ENCODE data around the gene GPC3. TPM values are rescaled to one million over a fixed set of nuclear protein-coding genes. Genes with fewer than 3 reads are reported as not detected.

The GPC3 gene
- polyA plus RNA-seq, 1 of the 3 experiments (the other 2 are of a cell fraction): 1.4 TPM

- CTCF ChIA-PET: interaction anchor here (1.5 kb wide), 1 partner anchor 13 kb away, joined by 4 read pairs; no protein-coding TSS in a partner anchor
- 27% methylated on average over 4 of the region's 7 CpGs for WGBS (ENCODE audit: low lambda C conversion rate)
- H3K9me2 ChIP-seq: no peaks in the 10 kb centered on the region
These were observed 461.9 kb downstream of the GPC3 start for GRCh38 chrX:133523526-133523925.

More at GRCh38 chrX:133523526-133523925, 461.9 kb downstream of the GPC3 start:
- Histone ChIP-seq H2AFZ (ENCODE audit: low read depth) (no peak overlapping the region), H3K4me3 (ENCODE audit: low read depth in 2 of 2, low read length in 1 of 2) (no peak overlapping the region), H3K79me2 (ENCODE audit: insufficient read depth) (no peaks in the 10 kb centered on the region), H3K27ac (ENCODE audit: low read depth in 2 of 2, low read length in 1 of 2) (no peak overlapping the region), H3K4me2 (no peak overlapping the region), H3K4me1 (ENCODE audit: control insufficient read depth in 1 of 2, insufficient read depth in 2 of 2, low read depth in 1 of 2, low read length in 1 of 2) (no peaks in the 10 kb centered on the region), H3K9me3 (no peaks in the 10 kb centered on the region), H3K36me3 (replicated peaks in 1 of 2; ENCODE audit: control insufficient read depth in 1 of 2, insufficient read depth in 2 of 2, low read length in 1 of 2) (no peaks in the 10 kb centered on the region), H3K9ac (no peak overlapping the region), H4K20me1 (ENCODE audit: insufficient read depth) (no peaks in the 10 kb centered on the region), H3F3A (replicated peaks; ENCODE audit: insufficient read depth) (no peaks in the 10 kb centered on the region), H3K27me3 (ENCODE audit: insufficient read depth) (no peaks in the 10 kb centered on the region)
- DNase-seq: no peak
- TF ChIP-seq ZBTB33 (IDR thresholded peaks at IDR 0.05; ENCODE audit: borderline replicate concordance, low read depth) (no peak), USF1 (IDR thresholded peaks at IDR 0.05; ENCODE audit: borderline replicate concordance, low read depth) (no peak), GATA2 (CRISPR knock-in tag; IDR thresholded peaks at IDR 0.05) (no peak), SMC3 (IDR thresholded peaks at IDR 0.05; ENCODE audit: low read depth, low read length) (no peak), PBX3 (IDR thresholded peaks at IDR 0.05) (no peak), TAF1 (IDR thresholded peaks at IDR 0.05; ENCODE audit: borderline replicate concordance, low read depth, low read length) (no peak), CTCF (IDR thresholded peaks at IDR 0.05) (no peak), TCF12 (IDR thresholded peaks at IDR 0.05) (no peak)
- POLR2A ChIA-PET: no interaction called here

All from SK-N-SH (cell line).